OCI-LY7 (cell line): Measurements from ENCODE around the gene CASZ1.

Experiments
- CTCF ChIP-seq: fragments of 200-600 bp; sonication (generic); conservative IDR thresholded peaks from 2 replicates; pipeline ENCODE4 v1.5.1; 2014; ENCODE audit warnings: mild to moderate bottlenecking, antibody characterized with exemption, low read length, moderate library complexity, mixed read lengths
- EZH2phosphoT487 ChIP-seq: fragments of 200-600 bp; sonication (generic); IDR thresholded peaks from 2 replicates; pipeline ENCODE4 v1.6.1; 2018; ENCODE audit warnings: low read depth, borderline replicate concordance, mild to moderate bottlenecking, mixed run types, antibody characterized with exemption, low read length, moderate library complexity, mixed read lengths

GRCh38 chr1:10633416-10633815 lies 163.0 kb downstream of the CASZ1 start:
- no peak for TF ChIP-seq CTCF
- no peak for TF ChIP-seq EZH2phosphoT487
